ENCODE measurements around the gene AIG1.
"Not testable (repeated sequence)": the region's sequence is repeated elsewhere in the genome, so short reads cannot be mapped to it uniquely, and the experiment has no call there.

The AIG1 gene

GRCh38 chr6:143058987-143059386 is 1.7 kb upstream of the AIG1 start:
- no peak for DNase-seq

- DNase-seq, result no peak
These were observed 881 bp upstream of the AIG1 start for GRCh38 chr6:143059663-143060353.

DNA sequence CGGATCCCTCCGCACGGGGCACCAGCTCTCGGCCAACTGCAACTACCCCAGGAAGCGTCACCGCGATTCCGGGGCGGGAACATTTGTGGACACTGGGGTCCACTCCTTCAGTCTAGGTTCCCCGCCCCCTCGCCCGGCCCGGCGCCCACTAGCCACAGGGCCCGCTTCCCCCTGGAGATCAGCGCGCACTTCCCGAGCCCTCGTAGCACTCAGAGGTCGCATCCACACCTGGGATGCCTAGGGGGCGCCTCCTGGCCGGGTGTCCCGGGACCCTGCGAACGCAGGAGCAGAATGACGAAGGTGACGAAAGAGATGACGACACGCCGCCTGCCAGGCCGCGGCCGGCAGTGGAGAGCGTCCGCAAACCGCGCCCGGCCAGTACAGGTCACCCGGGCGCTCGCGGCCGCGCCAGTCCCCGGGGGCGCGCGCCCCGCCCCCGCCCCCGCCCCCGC is 309 bp upstream of the AIG1 start:
- peak; percentile 87 for DNase-seq

- no peak for DNase-seq
These were observed 1.1 kb downstream of the AIG1 start for GRCh38 chr6:143061597-143062385.

- DNase-seq, result no peak
These were observed 1.9 kb downstream of the AIG1 start for GRCh38 chr6:143062551-143062950.

GRCh38 chr6:143063631-143064030 is 2.9 kb downstream of the AIG1 start:
- no peak for DNase-seq

- no peak for DNase-seq
These were observed 3.6 kb downstream of the AIG1 start for GRCh38 chr6:143064271-143064670.

- DNase-seq, result no peak
These were observed 4.4 kb downstream of the AIG1 start for GRCh38 chr6:143064951-143065683.

GRCh38 chr6:143068001-143068400 is 7.3 kb downstream of the AIG1 start:
- DNase-seq, result no peak

- DNase-seq, result no peak
These were observed 13.4 kb downstream of the AIG1 start for GRCh38 chr6:143074101-143074500.

DNA sequence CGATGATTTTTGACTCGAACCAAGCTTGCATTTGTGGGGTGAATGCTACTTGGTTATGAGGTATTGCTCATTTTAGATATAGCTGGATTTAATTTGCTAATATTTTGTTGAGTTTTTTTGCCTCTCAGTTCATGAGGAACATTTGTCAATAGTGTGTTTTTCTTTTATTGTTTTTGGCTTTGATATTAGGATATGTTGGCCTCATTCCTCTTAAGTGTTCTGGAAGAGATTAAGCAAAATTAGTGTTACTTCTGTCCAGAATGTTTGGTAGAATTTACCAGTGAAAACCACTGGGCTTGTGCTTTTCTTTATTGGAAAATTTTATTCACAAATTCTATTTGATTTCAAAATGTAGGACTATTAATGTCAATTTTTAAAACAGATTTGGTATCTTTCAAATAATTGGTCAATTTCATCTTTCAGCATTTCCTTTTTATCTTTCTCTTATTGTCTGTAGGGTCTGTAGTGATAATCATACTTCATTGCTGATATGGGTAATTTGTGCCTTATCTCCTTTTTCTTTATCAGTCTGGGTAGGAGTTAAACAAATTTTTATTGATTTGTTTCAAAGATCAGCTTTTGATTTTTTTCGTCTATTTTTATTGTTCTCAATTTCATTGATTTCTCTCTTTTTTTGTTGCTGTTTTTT is 14.1 kb downstream of the AIG1 start:
- DNase-seq, result no peak

DNA sequence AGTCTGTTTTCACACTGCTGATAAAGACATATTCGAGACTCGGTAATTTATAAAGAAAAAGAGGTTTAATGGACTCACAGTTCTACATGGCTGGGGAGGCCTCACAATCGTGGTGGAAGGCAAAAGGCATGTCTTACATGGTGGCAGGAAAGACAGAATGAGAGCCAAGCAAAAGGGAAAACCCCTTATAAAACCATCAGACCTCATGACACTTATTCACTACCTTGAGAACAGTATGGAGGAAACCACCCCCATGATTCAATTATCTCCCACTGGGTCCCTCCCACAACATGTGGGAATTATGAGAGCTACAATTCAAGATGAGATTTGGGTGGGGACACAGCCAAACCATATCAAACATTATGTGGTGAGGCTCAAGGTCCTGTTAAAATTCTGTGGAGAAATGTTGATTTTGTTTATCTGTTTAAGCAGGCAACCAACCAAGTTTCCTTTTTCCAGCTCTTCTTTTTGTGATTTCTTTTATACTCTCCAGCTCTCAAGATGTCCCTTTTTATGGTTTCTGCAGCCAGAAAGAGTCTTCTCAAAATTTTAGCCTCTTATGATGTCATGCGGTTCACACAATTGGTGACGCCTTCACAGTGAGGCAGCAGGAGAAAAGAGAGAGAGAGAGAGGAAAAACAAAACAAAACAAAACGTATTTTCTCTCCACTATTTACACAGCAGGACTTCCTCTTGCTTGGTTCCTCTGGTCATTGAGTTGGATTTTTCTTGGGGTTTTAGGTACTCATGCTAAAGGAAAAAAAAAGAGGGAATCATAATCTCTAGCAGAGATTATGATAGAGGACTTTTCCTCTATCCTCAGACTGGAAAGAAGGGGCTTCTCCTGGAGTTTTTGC is 18.0 kb downstream of the AIG1 start:
- DNase-seq, result no peak

DNA sequence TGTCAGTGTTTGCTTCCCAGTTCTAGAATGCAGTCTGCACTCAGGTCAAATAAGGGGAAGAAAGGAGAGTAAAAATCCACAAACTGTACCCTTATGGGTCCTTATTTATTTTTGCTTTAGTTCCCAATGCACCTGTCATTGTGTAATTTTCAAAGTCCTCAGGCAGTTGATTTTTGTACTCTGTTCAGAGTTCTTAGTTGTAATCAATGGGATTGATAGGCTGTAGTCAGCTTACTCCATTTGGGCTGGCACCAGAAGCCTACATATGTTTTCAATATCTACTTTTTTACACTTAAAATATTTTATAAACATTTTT is 18.6 kb downstream of the AIG1 start:
- DNase-seq, result no peak

- not testable (repeated sequence) for DNase-seq
These were observed 21.6 kb downstream of the AIG1 start for GRCh38 chr6:143082274-143082673.

DNA sequence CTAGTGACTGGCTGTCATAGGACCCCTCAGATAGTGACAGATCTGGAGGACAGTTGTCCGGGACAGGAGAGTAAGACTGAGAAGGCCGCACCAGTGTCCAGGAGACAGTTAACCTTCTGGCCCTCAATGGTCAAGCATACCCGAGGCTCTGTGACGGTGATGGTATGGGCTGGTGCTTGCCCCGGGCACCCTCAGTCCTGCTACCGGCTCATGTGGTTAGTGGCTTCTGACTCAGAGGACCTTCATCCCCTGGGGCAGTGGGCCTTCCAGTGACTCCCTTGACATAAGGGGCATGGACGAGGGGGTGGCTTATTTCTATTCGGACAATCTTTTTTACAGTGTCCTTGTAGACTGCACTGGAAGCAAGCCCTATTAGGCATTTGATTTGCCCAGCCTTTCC is 23.3 kb downstream of the AIG1 start:
- not testable (repeated sequence) for DNase-seq

DNA sequence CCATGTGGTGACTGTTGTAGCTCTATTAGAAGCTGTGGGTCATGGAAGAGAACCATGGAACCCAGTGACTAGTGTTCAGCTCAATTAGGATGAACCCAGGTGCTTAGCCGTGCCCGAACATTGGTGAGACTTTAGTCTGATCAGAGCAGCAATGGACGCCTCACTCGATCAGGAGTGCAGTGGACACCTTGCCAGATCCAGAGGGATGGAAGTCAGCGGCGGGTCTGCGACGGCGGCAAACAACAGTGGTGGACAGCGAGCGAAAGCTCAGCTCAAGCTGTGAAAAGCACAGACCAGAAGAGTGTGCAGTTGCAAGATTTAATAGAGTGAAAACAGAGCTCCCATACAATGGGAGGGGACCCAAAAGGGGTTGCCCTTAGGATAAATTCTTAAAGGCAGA is 26.6 kb downstream of the AIG1 start:
- not testable (repeated sequence) for DNase-seq

DNA sequence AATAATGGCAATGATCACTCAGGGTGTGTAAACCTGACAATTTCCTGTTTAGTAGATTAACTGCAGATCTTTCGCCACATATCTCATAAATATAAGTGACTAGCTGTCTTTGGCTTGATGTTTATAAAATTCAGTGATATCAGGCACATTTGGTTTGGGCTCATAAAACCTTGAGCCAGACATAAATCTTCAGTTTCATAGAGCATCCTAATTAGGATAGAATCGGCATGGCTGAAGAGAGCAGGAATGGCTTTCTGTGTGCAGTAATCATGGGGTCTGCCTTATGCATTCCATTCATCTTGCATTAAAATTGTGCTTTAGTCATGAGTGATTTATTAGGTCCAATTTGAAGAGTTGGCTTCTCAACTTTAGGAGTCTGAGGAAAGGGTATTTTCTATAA is 27.2 kb downstream of the AIG1 start:
- no peak for DNase-seq

GRCh38 chr6:143090314-143091044 is 29.8 kb downstream of the AIG1 start:
- DNase-seq, result no peak

DNA sequence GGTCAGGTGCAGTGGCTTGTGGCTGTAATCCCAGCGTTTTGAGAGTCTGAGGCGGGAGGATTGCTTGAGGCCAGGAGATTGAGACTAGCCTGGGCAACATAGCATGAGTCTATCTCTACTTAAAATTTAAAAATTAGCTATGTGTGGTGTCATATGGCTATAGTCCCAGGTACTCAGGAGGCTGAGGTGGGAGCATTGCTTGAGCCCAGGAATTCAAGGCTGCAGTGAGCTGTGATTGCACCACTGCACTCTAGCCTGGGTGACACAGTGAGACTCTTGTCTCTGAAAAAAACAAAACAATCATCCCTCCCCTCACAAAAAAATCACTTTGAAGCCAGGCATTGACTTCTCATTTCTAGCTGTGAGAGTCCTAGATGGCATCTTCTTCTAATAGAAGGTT is 32.1 kb downstream of the AIG1 start:
- no peak for DNase-seq

- no peak for DNase-seq
These were observed 32.6 kb downstream of the AIG1 start for GRCh38 chr6:143093290-143093689.

GRCh38 chr6:143096403-143096802 is 35.7 kb downstream of the AIG1 start:
- no peak for DNase-seq

Data from left hindlimb (tissue), 1 donor.